Measurements from ENCODE around the gene CRKL.

Gene CRKL

GRCh38 chr22:20948450-20948849 is 31.2 kb downstream of the CRKL start:
- Mint-ChIP-seq H3K9me3 (no peaks in the 10 kb centered on the region), H3K27me3 (ENCODE audit: low read depth) (no peaks in the 10 kb centered on the region), H3K27ac (no peak overlapping the region), H3K4me3 (no peak overlapping the region), H3K36me3 (ENCODE audit: low read depth) (peaks cover 48% of the 10 kb centered on the region), H3K4me1 (peaks cover 7% of the 10 kb centered on the region)
- TF ChIP-seq CTCF (IDR thresholded peaks at IDR 0.05; ENCODE audit: unreplicated experiment in 3 of 3) = no peak

- Mint-ChIP-seq H3K36me3 (ENCODE audit: low read depth) (peaks cover 49% of the 10 kb centered on the region), H3K9me3 (no peaks in the 10 kb centered on the region), H3K27me3 (ENCODE audit: low read depth) (no peaks in the 10 kb centered on the region), H3K4me1 (peaks cover 7% of the 10 kb centered on the region), H3K27ac (no peak overlapping the region), H3K4me3 (no peak overlapping the region)
- no peak for TF ChIP-seq CTCF (IDR thresholded peaks at IDR 0.05; ENCODE audit: unreplicated experiment in 3 of 3)
These were observed 31.8 kb downstream of the CRKL start for GRCh38 chr22:20948989-20949388.

- TF ChIP-seq CTCF (IDR thresholded peaks at IDR 0.05; ENCODE audit: unreplicated experiment in 3 of 3) = no peak
- Mint-ChIP-seq H3K27me3 (ENCODE audit: low read depth) (no peaks in the 10 kb centered on the region), H3K9me3 (no peaks in the 10 kb centered on the region), H3K4me1 (peaks cover 7% of the 10 kb centered on the region), H3K4me3 (no peak overlapping the region), H3K27ac (peak overlapping the region in 1 of 3 experiments; percentile 41), H3K36me3 (ENCODE audit: low read depth) (peaks cover 53% of the 10 kb centered on the region)
These were observed 32.5 kb downstream of the CRKL start for GRCh38 chr22:20949698-20950183.

- Mint-ChIP-seq H3K36me3 (ENCODE audit: low read depth) (peaks cover 49% of the 10 kb centered on the region), H3K4me1 (peaks cover 7% of the 10 kb centered on the region), H3K27ac (peak overlapping the region in 1 of 3 experiments; percentile 27), H3K4me3 (no peak overlapping the region), H3K27me3 (ENCODE audit: low read depth) (peaks cover 3% of the 10 kb centered on the region), H3K9me3 (no peaks in the 10 kb centered on the region)
- no peak for TF ChIP-seq CTCF (IDR thresholded peaks at IDR 0.05; ENCODE audit: unreplicated experiment in 3 of 3)
These were observed 34.1 kb downstream of the CRKL start for GRCh38 chr22:20951151-20951931.

GRCh38 chr22:20951932-20952380 is 34.7 kb downstream of the CRKL start:
- peaks cover 7% of the 10 kb centered on the region for H3K4me1 Mint-ChIP-seq
- H3K4me3 Mint-ChIP-seq = no peak overlapping the region

More at GRCh38 chr22:20951932-20952380, 34.7 kb downstream of the CRKL start:
- H3K27ac Mint-ChIP-seq = no peak overlapping the region
- H3K27me3 Mint-ChIP-seq (ENCODE audit: low read depth) = peaks cover 8% of the 10 kb centered on the region
- no peak for TF ChIP-seq CTCF (IDR thresholded peaks at IDR 0.05; ENCODE audit: unreplicated experiment in 3 of 3)
- peaks cover 49% of the 10 kb centered on the region for H3K36me3 Mint-ChIP-seq (ENCODE audit: low read depth)
- no peaks in the 10 kb centered on the region for H3K9me3 Mint-ChIP-seq

Data from nephron (organoid).